Measurements from ENCODE around the gene CPZ.

Gene CPZ

DNA sequence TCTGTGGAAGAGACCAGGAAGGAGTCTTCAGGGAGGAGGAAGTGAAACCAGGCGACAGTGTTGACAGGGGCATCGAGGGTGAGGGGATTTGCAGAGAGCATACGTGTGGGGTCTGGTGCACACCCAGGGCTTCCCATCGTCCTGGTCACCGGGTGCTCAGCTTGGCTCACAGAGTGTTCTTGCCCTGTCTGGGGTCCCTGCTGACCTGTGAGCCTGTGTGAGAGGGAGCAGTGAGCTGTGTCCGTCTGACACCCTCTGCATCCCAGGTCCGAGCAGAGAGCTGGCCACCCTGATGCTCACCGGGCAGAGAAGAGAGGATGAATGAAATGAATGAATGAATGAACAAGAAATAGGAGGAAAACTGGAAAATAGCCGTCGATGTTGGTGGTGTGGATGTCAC, 46.5 kb downstream of the CPZ start:
- no peak for DNase-seq (ENCODE audit: low read depth, low spot score)

DNA sequence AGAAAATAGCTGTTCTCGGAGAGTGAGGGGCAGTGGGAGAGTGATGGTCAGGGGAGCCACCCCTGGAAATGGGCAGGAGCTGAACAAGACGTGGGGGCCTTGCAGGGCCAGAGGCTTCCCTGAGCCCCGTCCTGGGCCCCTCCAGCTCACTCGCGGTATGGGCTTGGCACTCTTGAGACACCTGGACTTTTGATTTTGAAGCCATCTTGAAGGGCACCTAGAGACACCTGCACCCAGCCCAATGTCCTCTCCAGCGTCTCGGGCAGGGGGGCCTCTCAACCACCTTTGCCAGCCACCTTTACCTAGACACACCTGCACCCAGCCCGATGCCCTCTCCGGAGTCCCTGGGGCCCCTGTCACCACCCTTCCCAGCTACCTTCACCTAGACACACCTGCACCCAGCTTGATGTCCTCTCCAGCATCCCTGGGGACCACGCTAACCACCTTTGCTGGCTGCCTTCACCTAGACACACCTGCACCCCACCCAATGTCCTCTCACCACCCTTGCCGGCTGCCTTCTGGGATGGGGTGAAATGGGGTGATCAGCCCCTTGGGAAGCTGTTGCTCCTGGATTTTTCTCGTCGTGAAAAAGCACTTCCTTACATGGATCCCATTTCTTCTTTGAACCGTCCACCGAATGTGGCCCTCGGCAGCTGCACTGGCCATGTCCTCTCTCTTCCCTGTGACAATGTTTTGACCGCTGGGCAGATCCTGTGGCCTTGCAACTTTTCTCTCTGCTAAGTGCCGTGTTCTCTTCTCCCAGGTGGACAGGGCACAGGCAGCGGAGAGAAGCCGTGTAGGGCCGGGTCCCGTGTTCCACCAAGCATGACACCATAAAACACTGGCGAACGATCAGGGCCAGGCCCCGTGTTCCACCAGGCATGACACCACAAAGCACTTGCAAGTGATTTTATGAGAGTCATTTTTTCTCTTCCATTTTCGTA, 47.5 kb downstream of the CPZ start:
- DNase-seq (ENCODE audit: low read depth, low spot score): no peak

DNA sequence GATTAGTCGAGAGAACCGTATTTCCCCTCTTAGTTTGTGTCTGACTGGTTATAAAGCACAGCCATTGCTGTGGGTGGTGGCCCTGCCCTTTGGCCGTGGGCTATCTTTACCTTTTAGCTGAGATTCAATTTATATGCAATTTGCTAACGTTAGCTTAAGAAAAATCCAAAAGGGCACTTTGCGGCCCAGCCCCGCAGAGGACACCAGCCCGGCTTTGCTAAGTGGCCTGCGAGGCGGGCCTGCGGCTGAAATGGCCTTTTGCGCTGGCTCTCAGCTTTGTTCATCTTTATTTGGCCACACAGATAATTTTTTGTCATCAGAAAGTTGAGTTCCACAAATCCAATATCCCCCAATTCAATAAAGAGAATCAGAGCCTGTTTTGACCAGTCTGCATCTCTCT, 48.3 kb downstream of the CPZ start:
- DNase-seq (ENCODE audit: low read depth, low spot score): no peak

DNA sequence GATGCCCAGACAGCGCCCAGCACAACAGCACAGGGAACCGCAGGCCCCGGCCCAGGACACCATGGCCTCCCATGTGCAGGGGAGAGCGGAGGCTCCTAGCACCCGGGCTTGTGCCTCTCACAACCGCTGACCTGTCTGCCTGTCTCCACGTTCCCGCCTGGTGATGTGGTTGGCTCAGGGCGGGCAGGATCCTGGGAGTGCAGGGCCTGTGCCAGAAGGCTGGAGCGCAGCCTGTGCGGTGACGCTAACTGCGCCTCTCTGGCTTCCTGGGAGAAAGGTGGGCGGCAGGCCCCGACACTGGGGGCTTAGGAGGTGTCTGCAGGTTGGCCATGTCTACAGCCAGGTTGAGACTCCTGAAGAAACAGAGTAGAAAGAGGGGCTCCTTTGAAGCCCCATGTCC, 48.7 kb downstream of the CPZ start:
- no peak for DNase-seq (ENCODE audit: low read depth, low spot score)

DNA sequence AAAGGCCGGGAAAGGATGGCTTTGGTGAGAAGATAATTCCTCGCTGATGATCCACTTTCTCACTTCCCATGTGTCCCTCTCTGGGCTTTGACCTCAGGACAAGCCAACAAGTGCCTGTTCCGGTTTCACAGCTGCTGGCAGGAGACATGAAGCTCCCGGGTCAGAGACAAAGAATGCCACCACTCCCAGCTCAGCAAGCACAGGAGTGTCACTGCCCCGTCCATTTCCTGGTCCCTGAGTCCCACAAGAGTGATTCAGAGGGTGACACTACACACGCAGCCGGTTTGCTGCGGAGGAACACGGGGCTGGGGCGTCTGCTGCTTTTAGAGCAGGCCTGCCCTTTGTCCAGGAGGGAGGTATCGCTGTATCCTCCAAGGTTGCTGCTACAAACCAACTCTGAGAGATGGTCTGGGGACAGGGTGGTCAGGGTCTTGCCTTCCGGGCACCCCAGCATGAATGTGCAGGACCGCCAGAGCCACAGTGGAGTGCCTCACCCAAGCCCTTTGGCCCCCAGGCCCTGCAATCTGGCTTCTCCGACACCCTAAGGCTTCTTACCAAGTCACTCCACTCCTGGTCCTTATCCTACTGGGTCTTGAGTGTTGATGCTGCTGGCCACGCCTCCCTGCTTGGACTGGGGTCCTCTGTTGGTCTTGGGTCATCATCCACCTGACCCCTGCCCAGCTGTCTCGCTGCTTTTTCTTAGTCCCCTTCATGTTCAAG, 49.5 kb downstream of the CPZ start:
- no peak for DNase-seq (ENCODE audit: low read depth, low spot score)

DNA sequence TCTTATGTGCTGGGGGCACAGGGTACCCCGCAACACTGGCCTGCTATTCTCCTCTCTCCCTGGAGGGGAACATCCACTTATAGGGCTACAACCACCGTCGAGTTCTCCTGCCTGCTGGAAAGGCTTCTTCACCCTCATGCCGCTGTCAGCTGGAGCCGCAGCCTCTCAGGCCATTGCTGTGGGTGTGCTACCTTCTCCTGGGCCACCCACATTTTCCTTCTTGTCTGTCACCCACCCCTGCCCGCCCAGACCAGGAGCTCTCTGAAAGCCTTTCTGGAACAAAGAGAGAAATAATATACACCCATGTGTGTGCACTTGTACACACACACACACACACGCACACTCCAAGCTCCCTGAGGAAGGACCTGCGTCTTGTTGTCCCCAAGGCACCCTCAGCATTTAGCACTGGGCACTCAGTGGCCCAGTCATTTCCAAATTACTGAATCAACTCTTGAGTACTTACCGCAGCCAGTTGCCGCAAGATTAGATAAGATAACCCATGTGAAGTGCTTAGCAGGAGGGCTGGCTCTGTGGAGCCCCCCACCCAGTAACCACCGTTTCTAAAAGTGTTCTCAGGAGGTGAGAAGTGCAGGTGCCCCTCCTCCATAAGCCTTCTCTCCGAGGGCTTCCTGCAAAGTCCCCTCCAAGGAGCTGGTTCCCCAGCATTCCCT, 50.2 kb downstream of the CPZ start:
- DNase-seq (ENCODE audit: low read depth, low spot score): no peak

DNA sequence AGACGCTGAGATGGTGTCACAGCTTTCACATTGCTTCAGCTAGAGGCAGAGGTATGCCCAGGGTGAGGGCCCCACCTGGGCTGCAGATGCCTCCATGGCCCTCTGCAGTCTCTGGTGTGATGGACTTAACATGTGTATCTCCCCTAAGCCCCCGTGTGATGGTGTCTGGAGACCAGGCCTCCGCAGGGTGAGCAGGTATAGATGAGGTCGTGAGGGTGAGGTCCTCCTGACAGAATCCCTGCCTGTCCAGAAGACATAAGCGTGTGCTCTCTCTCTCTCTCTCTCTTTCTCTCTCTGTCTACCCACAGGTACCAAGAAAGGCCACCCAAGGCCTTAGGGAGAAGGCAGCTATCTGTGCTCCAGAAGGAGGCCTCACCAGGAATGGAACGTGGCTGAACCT, 50.9 kb downstream of the CPZ start:
- no peak for DNase-seq (ENCODE audit: low read depth, low spot score)

DNA sequence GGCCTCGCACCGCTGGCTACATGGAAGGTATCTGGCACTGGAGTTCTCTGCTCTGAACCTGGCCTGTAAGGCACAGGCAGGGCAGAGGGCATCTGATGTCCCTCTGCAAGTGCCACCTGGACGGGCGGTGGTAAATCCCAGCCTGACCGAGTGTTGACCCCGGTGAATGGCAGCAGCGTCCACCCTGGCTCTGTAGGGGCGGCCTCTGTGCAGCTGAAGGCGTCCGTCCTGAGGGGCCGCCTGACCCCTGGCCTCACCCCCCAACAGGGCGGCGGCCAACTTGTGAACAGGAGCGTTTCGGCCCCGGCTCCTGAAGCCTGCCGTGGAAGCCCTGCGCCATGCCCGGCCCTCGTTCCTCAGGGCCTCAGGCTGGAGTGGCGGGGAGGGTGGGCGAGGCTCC, 51.4 kb downstream of the CPZ start:
- no peak for DNase-seq (ENCODE audit: low read depth, low spot score)

DNA sequence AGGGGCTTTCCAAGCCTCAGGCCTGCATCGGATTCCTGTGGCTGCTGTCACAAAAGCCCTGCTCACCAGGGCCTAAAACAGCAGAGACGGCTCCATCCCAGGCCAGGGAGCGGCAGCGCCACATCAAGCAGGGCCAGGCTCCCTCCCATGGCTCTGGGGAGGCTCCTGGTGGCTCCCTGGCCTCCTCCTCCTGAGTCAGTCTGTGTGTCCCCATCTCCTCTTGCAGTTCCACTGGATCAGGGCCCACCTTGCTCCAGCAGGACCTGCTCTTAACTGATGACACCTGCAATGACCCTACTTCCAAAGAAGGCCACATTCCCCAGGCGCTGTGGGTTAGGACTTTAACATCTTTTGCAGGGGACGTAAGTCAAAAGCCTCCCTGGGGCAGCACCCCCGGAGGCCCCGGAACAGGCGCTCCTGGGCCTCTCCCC, 51.9 kb downstream of the CPZ start:
- no peak for DNase-seq (ENCODE audit: low read depth, low spot score)

DNA sequence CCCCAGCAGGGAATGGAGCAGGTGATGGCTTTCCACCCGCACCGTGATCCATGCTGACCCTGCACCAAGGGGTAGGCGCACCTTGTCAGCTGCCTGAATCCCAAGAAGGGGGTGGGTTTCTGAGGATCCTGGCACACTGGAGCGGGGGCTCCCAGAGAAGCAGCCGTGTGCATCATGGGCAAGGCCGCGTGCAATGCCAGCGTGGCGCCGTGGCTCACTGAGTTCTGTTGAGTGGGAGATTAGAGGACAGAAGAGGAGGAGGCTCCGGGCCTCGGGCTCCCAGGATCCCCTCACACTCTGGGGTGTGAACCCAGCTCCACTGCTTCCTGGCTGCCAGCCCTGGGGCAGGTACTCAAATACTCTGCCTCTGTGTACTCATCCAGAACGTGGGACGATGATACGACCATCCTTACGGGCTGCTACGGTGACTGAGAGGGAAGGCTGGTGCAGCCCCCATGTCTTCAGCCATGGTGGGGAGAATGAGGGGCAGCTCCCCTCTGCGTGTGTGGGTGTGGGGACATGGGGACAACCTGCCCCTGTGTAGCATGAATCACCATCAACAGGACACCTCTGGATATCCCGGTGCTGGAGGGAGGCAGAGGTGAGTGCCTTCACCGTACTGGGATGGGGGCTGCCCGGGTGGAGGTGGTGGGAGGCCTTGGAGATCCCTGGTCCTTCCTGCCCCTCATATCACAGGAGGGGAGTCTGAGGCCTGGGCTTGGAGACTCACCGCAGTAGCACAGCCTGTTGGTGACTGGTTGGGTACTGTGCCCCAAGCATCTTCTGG, 52.6 kb downstream of the CPZ start:
- no peak for DNase-seq (ENCODE audit: low read depth, low spot score)

DNA sequence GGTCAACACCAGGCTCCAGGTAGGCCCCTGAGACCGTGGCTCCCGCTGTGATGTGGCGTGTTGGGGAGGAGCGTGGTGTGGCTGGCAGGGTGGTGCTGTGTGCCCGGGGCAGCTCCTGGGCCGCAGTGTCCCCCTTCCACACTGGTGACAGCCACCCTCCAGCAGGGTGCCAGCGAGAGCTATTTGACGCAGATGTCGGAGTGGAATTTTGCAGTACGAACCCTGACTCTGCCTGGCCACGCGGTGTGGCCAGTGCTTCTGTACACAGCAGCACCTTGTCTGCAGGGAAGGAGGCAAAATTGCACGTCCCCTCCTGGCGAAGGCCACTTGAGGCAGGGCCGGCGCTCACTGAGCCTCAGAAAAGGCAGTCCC, 53.2 kb downstream of the CPZ start:
- DNase-seq (ENCODE audit: low read depth, low spot score): no peak

DNA sequence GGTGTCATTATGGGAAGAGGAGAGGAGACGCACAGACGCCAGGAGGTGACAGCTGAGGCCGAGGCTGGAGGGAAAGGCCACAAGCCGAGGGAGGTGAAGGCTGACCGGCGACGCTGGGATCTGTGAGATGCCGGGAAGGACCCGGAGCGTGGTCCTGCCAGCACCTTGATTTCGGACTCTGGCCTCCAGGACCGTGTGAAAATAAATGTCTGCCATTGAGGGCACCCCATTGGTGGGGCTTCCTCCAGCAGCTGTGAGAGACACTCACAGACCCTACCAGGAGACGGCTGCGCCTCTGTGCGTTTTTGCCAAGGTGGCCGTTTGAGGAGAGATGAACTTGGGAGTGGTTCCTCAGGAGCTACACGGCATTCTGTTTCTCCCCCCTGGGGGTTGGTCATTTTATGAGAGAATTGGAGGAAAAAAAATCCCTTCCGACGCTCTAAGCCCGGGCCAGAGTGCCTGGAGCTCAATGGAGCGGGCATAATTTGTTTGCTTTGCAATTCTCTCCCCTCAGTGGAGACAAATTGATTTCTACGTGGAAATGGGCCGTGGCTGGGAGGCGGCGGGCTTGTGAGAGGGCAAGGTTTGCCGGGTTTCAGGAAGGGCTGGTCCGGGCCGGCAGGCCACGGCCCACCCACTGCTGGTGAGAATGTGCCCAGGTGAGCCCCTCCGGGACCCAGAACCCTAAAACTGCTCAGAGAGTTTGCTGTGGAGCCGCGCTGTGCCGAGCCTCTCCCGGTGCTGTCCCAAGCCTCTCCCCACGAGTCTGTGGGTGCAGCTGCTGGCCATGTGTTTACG, 53.9 kb downstream of the CPZ start:
- no peak for DNase-seq (ENCODE audit: low read depth, low spot score)

DNA sequence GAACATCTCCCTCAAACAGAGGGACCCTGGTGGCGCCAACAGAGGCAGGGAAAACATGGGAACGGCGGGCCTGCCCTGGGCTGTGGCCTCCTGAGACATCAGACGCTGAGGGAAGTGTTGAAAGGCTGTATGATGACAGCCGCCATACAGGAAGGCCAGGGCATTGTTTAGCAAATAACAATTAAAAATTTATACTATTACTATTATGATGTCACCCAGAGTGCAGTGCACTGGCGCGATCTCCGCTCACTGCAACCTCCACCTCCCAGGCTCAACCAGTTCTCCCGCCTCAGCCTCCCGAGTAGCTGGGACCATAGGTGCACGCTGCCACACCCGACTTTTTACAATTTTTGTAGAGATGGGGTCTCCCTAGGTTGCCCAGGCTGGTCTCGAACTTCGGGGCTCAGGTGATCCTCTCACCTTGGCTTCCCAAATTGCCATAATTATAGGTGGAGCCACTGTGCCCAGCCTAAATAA, 54.6 kb downstream of the CPZ start:
- DNase-seq (ENCODE audit: low read depth, low spot score): no peak

DNA sequence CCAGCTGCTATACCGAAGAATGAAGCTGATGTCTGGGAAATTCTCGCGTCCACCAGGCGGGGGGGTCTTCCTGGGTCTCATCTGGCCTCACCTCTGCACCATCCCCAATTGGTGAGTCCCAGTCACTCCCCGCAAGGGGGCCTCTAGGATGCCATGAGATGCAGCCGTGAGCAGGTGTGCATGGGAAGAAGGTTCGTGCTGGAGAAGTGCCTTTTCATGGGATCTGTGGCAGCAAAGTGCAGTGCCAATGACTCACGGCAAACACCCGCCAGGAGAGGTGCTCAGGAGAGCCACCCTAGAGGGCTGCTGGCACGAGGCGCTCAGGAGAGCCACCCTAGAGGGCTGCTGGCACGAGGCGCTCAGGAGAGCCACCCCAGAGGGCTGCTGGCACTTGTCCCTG, 55.1 kb downstream of the CPZ start:
- DNase-seq (ENCODE audit: low read depth, low spot score): no peak

DNA sequence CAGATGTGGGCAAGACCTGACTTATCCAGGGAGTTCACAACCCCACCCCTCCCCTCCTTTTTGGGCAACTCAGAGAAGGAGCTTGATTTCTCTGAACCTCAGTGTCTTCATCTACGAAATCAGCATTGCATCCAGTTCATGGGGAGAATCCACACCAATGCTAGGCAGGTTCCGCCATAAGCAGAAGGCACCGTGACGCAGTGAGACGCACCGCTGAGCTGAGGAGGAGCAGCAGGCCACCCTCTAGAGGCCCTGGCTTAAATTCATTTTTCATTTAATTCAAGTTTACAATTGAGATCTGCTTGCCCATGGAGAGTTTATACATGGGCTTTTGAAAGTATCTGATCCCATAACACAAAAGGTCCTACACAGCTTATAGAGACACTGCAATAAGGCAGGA, 55.7 kb downstream of the CPZ start:
- DNase-seq (ENCODE audit: low read depth, low spot score): no peak

DNA sequence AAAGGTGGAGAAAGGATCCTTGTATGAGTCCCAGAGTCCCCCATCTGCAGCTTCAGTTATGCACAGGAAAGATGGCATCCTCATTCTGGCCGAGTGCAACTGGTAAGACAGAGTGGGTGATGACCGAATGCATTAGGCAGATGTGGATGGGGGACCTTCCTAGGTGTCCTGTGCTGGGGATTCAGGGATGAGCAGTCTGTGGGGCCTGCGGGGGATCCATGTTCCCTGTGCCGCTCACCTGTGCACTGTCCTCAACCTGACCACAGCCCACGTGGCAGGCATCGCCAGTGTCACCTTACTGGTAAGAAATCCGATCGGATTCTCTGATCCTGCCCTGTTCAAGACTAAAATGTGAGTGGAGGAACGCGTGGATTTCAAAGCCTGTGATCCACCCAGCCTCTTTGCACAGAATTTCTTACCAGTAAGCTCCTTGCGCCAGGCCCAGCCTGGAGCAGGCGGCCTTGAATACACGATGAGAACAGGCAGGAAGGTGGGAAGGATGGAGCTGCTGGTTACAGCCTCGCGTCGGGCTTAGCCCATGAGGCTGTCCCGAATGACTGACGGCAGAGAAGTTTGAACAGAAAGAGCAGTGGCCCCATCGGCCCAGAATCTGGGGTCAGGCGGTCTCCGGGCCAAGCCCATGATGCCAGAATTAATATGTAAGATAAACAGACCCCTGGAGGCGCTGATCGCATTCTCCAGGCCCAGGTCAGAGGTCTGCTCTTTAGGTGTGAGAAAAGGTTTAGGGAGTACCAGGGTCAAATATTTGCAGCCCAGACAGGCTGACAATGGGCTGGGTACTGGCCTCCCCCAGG, 56.5 kb downstream of the CPZ start:
- no peak for DNase-seq (ENCODE audit: low read depth, low spot score)

DNA sequence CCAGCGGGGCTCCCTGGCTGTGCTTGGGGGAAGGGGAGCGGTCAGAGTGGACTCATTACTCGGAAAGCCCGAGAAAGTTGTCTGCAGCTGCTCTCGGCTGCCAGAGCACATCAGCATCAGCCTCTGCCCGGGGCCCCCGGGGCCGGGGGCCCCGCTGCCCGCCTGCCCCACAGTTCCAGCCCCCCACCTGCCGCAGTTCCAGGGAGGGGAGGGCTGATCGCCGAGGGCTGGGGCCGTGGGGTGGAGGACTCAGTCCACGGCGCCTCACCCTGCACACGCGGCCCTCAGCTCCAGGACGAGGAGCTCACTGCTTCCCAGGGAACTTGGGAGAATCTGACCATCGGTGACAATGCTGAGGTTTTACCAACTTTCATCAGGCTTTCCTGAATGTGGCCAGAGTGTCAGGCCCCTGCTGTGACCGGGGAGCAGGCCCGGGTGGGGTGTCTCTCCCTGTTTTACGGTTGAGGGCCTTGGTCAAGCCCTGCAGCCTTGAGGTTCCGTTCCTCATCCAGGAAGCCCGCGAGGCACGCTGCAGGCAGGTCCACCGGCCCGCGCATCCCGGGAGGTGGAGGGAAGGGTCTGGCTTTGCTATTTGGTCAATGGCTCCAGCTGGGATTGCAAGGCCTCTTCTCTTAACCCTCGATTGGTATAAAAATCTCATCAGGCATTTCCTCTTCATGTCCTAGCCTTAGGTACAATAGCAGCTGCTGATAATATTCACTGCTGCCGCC, 57.2 kb downstream of the CPZ start:
- no peak for DNase-seq (ENCODE audit: low read depth, low spot score)

DNA sequence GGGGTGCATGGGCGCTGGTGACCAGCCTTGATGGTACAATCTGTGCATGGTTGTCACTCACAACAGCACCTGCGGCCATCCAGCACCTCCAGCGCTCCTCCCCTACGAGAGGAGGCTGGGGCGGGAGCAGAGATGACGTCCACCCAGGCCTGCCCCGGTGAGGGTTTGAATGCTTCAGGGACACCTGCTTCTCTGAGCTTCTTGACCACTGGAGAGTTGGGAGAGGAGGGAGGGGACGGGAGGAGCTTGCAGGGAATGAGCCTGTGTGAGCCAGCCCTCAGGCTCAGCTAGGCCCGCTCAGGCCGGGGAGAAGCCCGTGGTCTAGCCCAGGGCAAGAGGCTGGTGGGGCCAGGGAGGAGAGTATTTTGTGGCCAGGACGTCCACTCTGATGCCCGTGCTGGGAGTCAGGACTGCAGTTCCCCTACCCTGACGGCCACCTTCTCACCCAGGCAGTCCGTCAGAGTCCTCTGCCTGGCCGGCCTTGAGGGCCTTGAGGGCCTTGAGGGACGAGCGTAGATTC, 59.2 kb downstream of the CPZ start:
- no peak for DNase-seq (ENCODE audit: low read depth, low spot score)
